A673 (cell line): ENCODE measurements around the gene ANKUB1.

Experiments
- EZH2 ChIP-seq: fragments of 200-600 bp; sonication (generic); IDR thresholded peaks from 2 replicates; pipeline ENCODE4 v1.6.1; 2017; ENCODE audit warnings: borderline replicate concordance, low read depth, mild to moderate bottlenecking, mixed read lengths, antibody characterized with exemption, low read length; ENCODE audit not compliant: poor library complexity, severe bottlenecking
- TF ChIP-seq, protein P1 (sequence below): fragments of 300-800, 200-600 bp; sonication (generic); conservative IDR thresholded peaks from 2 replicates; pipeline ENCODE4 v1.5.1; 2017; ENCODE audit warnings: low read depth, mild to moderate bottlenecking, antibody characterized with exemption, low read length, moderate library complexity, mixed read lengths

DNA sequence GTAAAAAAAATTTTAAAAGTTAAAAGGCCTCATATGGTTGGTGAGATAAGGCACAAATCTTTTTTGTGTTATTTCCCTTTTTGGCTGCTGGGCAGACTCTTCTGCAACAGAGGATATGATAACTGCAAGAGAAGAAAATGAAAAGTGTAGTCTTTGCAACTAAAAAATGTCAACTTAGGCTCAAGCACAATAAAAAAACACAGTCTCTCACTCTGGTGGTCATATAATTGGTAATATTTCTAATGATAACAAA lies 55.5 kb downstream of the ANKUB1 start:
- TF ChIP-seq, protein P1, sequence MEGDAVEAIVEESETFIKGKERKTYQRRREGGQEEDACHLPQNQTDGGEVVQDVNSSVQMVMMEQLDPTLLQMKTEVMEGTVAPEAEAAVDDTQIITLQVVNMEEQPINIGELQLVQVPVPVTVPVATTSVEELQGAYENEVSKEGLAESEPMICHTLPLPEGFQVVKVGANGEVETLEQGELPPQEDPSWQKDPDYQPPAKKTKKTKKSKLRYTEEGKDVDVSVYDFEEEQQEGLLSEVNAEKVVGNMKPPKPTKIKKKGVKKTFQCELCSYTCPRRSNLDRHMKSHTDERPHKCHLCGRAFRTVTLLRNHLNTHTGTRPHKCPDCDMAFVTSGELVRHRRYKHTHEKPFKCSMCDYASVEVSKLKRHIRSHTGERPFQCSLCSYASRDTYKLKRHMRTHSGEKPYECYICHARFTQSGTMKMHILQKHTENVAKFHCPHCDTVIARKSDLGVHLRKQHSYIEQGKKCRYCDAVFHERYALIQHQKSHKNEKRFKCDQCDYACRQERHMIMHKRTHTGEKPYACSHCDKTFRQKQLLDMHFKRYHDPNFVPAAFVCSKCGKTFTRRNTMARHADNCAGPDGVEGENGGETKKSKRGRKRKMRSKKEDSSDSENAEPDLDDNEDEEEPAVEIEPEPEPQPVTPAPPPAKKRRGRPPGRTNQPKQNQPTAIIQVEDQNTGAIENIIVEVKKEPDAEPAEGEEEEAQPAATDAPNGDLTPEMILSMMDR: no peak
- TF ChIP-seq EZH2: no peak
